HG03521 (cell line): ENCODE data around the gene GSN.

ENCODE experiments used
- ATAC-seq: cut with Tn5 transposase; IDR thresholded peaks from one replicate; pipeline ENCODE4 v1.9.1; 2021; ENCODE audit warnings: mild to moderate bottlenecking, moderate library complexity; ENCODE audit not compliant: unreplicated experiment

Gene GSN

DNA sequence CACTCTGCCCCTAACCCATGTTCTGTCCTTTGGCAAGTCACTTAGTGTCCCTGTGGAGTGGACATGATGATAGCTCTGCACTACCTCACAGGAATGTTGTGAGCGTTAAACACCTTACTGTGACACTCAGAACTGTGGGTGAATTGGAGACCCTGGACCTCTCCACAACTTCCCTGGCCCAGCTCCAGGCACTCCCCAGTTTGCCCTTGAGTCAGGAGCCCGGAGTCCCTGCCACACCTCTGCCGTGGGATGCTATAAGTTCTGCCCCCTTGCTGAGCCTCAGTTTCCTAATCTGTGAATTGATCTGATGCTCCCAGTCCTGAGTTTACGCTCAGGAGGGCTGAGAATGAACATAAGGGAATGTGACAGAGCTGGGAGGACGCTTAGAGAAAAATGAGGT, 34.4 kb downstream of the GSN start:
- no peak for ATAC-seq

DNA sequence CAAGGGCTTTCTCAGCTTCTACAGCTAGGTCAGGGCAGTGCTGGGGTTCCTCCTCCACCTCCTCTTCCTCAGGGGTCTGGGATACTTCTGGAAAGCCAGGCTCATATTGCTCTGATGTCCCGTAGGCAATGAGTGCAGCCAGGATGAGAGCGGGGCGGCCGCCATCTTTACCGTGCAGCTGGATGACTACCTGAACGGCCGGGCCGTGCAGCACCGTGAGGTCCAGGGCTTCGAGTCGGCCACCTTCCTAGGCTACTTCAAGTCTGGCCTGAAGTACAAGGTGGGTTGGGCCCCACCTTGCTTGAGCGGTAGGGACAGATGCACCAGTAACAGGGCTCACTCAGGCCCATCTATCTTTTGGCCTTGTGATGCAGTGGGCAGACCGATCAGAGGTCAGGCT, 34.8 kb downstream of the GSN start:
- no peak for ATAC-seq

DNA sequence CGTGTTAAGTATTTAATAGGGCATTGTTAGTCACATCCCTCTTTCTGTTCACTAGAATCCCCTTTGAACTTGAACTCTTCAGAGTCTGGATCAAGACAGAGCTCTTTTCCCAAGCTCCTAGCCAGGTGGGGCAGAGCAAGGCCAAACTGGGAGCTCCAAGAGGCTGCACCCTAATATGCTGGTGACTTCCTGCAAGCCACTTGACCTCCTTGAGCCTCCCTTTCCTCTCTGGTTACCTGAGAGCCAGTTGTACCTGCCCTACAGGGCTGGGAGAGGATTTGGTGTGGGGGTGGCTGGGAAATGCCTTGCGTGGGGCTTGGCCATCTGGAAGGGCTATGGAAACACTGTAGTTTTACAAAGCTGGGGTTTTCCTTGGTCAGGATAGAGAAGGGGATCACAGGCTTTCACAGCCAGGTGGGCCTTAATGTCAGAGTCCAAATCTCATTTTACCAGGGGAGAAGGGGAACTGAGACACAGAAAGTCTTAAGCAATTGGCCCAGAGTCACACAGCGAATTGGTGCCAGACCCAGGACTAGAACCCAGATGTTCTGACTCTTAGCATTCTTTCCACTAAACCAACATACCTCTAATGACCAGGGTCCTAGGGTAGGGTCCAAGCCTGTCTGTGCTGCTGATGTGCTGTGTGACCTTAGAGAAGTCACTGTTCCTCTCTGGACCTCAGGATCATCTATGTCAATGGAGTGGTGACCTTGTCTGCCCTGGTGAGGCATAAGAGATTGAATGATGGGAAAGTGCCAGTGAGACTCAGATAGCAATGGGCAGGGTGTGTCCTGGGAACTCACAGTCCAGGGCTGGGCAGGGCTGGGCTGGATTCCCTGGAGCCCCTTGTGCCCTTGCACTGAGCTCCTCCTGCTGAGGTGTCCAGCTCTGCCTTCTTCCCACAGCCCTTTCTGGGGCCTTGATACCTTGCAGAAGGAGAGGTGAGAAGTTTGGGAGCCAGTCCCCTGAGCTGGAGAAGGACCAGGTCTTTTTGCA, 35.8 kb downstream of the GSN start:
- no peak for ATAC-seq

DNA sequence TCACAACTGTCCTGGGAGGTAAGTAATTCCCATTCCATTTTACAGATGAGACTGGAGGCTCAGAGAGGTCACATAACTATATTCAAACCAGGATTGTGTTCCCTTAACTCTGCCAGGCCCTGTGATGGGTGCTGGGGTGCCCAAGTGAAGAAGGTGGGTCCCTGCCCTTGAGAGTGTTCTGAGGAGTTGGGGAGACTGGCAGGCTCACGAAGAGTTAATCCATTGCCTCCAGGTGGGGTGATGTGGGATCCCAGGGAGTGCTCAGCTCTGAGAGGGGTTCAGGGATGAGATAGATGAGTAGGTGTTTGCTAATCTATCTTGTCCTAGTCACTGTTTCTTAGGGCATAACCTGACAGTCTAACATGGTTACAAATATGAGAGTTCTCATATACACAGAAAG, 36.7 kb downstream of the GSN start:
- ATAC-seq, result no peak

- ATAC-seq, result no peak
Observed at GRCh38 chr9:121305269-121305994, 37.5 kb downstream of the GSN start.

DNA sequence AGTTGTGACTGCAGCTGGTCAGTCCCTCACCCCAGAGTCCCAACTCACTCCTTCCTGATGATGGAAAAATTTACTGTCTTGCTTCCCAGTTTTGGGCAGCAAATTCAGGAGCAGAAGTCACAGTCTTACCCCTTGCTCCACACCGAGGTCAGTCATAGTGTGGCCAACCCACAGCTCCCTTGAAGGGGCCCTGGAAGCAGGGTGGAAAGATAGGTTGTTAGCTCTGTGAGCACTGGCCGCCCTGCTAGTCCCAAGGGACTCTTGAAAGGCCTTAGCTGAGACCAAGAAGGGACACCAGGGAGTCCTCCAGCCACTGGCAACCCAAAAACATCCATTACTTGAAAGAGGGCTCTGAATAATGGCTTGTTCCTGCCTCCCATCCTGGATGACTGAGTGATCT, 40.0 kb downstream of the GSN start:
- no peak for ATAC-seq

GRCh38 chr9:121308765-121309164, 40.8 kb downstream of the GSN start:
- no peak for ATAC-seq

DNA sequence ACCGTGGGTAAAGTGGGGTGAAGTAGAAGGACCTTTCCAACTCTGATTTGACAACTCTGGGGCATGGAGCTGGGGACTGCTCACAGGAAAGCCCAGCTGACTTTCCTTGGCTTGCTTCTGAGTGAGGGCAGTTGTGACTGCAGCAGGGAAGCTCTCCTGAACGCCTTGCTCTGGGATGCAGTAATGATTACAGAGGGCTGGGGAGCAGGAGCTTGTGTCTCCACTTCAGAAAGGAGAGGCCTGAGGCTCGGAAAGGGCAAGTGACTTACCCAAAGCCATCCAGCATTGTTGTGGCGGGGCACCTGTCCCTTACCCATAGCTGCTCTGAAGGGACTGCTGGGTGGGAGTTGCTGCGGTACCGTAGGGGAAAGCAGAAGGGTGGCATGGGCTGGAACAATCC, 41.2 kb downstream of the GSN start:
- no peak for ATAC-seq

DNA sequence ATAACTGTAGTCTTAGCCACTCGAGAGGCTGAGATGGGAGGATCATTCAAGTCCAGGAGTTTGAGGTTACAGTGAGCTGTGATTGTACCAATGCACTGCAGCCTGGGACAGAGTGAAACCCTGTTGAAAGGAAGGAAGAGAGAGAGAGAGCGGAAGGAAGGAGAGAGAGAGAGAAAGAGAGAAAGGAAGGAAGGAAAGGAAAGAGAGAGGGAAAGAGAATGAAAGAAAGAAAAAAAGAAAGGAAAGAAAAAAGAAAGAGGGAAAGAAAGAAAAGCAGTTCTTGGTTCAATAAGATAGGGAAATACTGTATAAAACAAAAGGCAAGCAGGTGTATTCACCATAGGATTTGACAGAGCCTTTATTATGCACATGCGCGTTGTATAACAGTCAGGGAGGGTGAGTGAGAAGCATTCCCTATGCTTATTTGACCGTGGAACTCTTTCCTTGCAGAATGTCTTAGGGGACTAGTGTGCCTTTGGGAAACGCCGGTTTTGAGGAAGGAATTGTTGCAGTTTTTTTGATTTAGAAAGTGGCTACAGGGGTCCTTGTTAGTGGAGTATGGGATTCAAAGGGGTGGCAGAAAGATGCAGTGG, 42.0 kb downstream of the GSN start:
- ATAC-seq, result no peak

DNA sequence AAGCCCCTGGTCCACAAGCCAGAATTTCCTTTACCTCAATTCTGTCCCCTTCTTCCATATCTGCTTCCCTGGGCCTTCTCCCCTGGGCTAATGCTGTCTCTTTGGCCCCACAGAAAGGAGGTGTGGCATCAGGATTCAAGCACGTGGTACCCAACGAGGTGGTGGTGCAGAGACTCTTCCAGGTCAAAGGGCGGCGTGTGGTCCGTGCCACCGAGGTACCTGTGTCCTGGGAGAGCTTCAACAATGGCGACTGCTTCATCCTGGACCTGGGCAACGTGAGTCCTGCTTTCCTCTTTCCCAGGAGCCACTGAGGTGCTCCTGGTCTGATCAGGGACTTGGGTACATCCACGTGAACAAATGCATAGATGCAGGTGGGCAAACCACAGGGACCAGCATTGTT, 42.6 kb downstream of the GSN start:
- no peak for ATAC-seq

GRCh38 chr9:121312169-121312568, 44.2 kb downstream of the GSN start:
- ATAC-seq, result no peak

- ATAC-seq, result no peak
Observed at GRCh38 chr9:121313458-121314152, 45.6 kb downstream of the GSN start.

GRCh38 chr9:121316378-121316777, 48.4 kb downstream of the GSN start:
- no peak for ATAC-seq

DNA sequence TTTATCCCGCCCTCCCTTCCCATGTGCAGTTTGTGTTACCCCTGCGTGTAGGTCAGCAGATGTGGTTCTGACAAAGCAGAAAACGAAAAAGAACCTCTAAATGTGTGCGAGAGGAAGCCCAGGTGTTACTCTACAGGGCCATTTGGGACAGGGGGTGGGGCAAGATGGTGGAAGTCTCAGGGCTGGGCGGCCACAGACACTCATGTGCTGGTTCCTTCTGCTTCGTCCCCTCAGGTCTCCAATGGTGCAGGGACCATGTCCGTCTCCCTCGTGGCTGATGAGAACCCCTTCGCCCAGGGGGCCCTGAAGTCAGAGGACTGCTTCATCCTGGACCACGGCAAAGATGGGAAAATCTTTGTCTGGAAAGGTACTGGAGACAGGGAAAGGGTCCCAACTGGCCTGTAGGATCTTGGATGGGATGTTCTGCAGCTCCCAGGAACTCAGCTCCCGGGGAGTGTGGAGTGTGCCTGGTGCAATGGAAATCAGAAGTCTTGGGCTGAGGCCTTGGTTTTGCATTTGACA, 49.0 kb downstream of the GSN start:
- no peak for ATAC-seq

GRCh38 chr9:121317737-121318630, 50.0 kb downstream of the GSN start:
- no peak for ATAC-seq

DNA sequence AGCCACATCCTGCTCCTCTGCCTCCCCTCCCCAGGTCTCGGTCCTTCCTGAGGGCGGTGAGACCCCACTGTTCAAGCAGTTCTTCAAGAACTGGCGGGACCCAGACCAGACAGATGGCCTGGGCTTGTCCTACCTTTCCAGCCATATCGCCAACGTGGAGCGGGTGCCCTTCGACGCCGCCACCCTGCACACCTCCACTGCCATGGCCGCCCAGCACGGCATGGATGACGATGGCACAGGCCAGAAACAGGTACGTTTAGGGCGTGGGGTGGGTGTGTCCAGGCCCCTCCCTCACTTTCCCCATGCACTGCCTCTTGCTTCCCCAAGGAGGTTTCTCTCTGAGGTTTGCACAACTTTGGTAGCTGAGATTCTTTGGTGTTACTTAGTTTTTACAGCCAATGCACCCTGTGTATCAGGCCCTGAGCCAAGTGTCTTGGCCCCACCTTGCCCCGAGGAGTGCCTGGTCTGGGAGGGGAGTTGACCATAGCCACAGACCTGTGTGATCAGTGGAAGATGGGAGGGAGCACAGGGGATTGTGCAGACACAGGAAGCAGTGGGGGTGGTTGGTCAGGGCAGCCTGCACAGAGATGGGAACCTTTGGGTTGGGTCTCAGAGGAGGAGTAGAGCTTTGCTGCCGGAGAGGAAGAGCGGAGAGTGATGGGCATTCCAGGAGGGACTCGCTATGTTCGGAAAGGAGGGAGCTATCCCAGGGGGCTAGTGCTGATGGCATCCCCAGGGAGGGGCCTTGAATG, 50.8 kb downstream of the GSN start:
- no peak for ATAC-seq

DNA sequence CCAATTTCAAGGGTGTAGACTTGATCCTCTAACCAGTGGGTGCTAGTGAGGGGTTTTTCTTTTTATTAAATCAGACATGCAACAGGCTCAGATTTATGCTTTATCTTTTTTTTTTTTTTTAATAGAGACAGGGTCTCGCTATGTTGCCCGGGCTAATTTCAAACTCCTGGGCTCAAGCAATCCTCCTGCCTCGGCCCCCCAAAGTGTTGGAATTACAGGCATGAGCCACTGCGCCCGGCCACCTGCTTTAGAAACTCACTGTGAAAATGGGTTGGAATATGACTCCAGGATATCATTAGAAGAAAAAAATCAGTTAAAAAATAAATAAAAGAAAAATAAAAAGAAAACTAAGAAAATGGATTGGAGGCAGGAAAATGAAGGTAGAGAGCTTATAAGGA, 51.4 kb downstream of the GSN start:
- ATAC-seq, result no peak

DNA sequence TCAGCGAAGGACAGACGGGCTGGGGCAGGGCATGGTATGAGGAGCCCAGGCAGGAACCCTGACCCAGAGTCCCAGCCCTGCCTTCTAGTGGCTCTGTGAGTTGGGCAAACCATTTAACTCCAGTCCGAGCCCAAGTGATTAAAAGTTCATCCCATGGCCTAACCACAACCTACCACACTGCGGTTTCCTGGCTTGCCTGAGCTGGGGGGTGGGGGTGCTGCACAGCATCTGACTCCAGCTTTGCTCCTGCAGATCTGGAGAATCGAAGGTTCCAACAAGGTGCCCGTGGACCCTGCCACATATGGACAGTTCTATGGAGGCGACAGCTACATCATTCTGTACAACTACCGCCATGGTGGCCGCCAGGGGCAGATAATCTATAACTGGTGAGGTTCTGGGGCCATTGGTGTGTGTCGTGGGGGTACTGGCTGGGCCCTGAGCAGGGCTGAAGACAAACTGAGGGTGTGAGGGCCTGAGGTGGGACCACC, 53.1 kb downstream of the GSN start:
- no peak for ATAC-seq
